ENCODE data around the gene CEP290. TPM values are rescaled to one million over a fixed set of nuclear protein-coding genes. Genes with fewer than 3 reads are reported as not detected.
A peak's percentile ranks its signal among the peaks of the same experiment; 100 is the strongest.

CEP290 gene
- total RNA-seq, 5 donors from 2014 or later (not counting 1 experiment from before 2014, with no cell fraction given): 18.5 to 22.6 (median 20.8) TPM

DNA sequence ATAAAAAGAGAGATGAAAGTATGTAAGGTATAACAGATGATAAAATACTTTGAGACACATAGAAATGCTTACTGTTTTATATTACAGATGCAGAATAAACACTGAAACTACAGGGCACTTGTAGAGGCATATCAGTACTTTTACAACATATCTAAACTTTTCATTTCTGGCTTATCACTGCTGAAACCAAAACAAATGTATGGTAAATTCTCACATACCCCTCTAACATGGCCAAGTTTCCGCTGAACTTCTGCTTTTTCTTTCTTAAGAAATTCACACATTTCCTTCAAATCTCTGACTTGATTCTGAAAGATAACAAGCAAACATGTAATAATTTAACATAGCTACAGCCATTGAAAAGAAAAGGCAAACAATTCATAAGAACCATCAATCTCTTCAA lies 79.4 kb downstream of the CEP290 start:
- Histone ChIP-seq H3K4me1 (ENCODE audit: control insufficient read depth in 1 of 2, extremely low read depth in 1 of 2, insufficient read depth in 2 of 2, low read length in 2 of 2) (no peaks in the 10 kb centered on the region), H3K4me3 (ENCODE audit: control insufficient read depth in 1 of 2, extremely low read depth in 1 of 2, low read length in 1 of 2) (no peak overlapping the region), H3K36me3 (ENCODE audit: control insufficient read depth in 2 of 2, extremely low read depth in 1 of 2, insufficient read depth in 1 of 2, low read length in 1 of 2) (peaks cover 2 to 21% of the 10 kb centered on the region in 2 donors), H3K27me3 (replicated peaks in 1 of 2; ENCODE audit: control insufficient read depth in 2 of 2, extremely low read depth in 1 of 2, insufficient read depth in 2 of 2, low read length in 1 of 2) (no peaks in the 10 kb centered on the region), H3K9me3 (no peaks in the 10 kb centered on the region), H3K27ac (ENCODE audit: low read length) (no peak overlapping the region)
- Mint-ChIP-seq H3K4me1 (peaks cover 0 to 6% (median 3%) of the 10 kb centered on the region in 3 donors), H3K36me3 (peaks cover 34% of the 10 kb centered on the region), H3K4me3 (no peak overlapping the region), H3K27ac (no peak overlapping the region), H3K9me3 (no peaks in the 10 kb centered on the region), H3K27me3 (no peaks in the 10 kb centered on the region)
- ATAC-seq (replicated peaks in 1 of 4) (no peak), DNase-seq (no peak)
- CTCF ChIA-PET: no interaction called here
- 80% methylated on average over 1 of the region's 1 CpG for WGBS (ENCODE audit: insufficient coverage)
- POLR2A ChIA-PET: no interaction called here

DNA sequence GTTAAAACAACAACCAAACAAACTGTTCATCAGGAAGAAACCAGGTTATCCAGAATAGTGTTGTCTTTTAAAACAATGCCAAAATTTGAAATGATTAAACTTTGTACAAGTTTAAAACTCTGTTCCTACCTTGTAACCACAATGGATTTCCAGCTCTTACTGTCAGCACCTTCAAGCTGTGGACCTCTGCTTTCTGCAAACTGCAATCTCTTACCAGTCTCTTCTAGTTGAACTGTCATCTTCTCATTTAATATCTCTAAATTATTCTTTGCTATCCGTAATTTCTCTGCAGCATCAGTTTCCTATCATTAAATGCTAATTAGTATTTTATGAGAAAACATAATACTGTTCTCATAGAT lies 83.2 kb downstream of the CEP290 start:
- no peak overlapping the region for H3K4me3 Mint-ChIP-seq
- POLR2A ChIA-PET: no interaction called here
- H3K27me3 Mint-ChIP-seq: no peaks in the 10 kb centered on the region
- peaks cover 43% of the 10 kb centered on the region for H3K36me3 Mint-ChIP-seq
- H3K36me3 ChIP-seq (ENCODE audit: control insufficient read depth in 2 of 2, extremely low read depth in 1 of 2, insufficient read depth in 1 of 2, low read length in 1 of 2): peaks cover 2 to 32% of the 10 kb centered on the region in 2 donors
- no peaks in the 10 kb centered on the region for H3K4me1 ChIP-seq (ENCODE audit: control insufficient read depth in 1 of 2, extremely low read depth in 1 of 2, insufficient read depth in 2 of 2, low read length in 2 of 2)
- no peak overlapping the region for H3K27ac Mint-ChIP-seq
- no CpG with 5 or more reads among the region's 1 CpG for WGBS (ENCODE audit: insufficient coverage)
- no peak overlapping the region for H3K4me3 ChIP-seq (ENCODE audit: control insufficient read depth in 1 of 2, extremely low read depth in 1 of 2, low read length in 1 of 2)
- CTCF ChIA-PET: no interaction called here
- no peaks in the 10 kb centered on the region for H3K9me3 Mint-ChIP-seq
- no peak overlapping the region for H3K27ac ChIP-seq (ENCODE audit: low read length)
- ATAC-seq (replicated peaks in 1 of 4): no peak
- no peak for DNase-seq
- H3K27me3 ChIP-seq (replicated peaks in 1 of 2; ENCODE audit: control insufficient read depth in 2 of 2, extremely low read depth in 1 of 2, insufficient read depth in 2 of 2, low read length in 1 of 2): no peaks in the 10 kb centered on the region
- H3K9me3 ChIP-seq: no peaks in the 10 kb centered on the region
- peaks cover 0 to 6% (median 3%) of the 10 kb centered on the region in 3 donors for H3K4me1 Mint-ChIP-seq

DNA sequence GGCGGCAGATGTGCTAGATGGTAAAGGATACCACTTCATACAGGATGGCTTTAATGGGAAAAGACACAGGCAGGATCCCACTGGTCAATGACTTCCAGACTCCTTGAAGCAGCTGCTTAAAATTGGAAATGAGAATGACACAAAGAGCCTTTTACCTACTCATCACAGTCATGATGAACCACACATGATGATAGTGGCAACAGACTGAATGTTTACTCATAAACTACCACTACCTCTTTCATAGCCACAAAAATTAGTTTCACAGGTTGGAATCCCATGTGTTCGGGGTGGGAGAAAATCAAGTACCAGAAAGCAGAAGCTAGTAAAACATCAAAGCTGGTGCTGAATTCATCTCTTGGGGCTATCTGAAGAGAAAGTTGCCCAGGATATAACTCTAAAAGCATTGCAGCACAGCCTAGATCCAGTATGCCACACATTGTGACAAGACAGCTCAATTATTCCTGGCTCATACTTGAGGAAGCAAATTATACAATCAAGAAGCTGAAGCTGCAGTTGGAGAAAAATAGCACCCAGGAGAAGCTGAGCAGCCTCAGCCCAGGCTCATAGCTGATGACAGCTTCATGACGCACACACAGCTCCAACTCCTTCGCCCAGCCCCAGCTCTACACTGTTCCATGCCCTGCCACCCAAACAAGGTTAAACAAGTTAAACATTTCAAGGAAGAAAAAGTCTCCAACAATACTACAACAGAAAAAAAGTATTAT lies 83.7 kb downstream of the CEP290 start:
- peaks cover 39% of the 10 kb centered on the region for H3K36me3 Mint-ChIP-seq
- CTCF ChIA-PET: no interaction called here
- 95% methylated on average over 4 of the region's 4 CpGs for WGBS (ENCODE audit: insufficient coverage)

DNA sequence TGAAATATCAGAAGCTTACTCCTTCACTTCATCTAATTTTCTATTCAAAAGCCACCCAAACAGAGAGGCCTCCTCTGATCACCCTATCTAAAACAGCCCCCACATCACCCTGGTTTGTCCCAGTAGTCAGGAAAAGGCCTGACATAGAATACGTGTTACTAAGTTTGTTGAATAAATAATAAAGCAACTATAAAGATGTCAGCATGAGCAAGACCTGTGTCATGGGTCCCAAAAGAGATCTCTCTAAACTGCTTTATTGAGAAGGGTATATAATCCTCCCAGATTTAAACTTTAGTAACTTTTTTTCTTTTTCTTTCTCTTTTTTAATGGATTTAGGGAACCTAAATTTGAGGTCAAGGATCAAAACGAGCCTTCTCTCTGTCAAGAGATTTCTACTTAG lies 85.3 kb downstream of the CEP290 start:
- DNase-seq: no peak
- no CpG with 5 or more reads among the region's 2 CpGs for WGBS (ENCODE audit: insufficient coverage)
- ChIA-PET POLR2A (no interaction called here), CTCF (no interaction called here)
- H3K9me3 ChIP-seq: no peaks in the 10 kb centered on the region
- no peaks in the 10 kb centered on the region for H3K4me1 ChIP-seq (ENCODE audit: control insufficient read depth in 1 of 2, extremely low read depth in 1 of 2, insufficient read depth in 2 of 2, low read length in 2 of 2)
- H3K4me3 ChIP-seq (ENCODE audit: control insufficient read depth in 1 of 2, extremely low read depth in 1 of 2, low read length in 1 of 2): no peak overlapping the region
- Mint-ChIP-seq H3K9me3 (no peaks in the 10 kb centered on the region), H3K4me3 (no peak overlapping the region), H3K27ac (peak overlapping the region in 1 of 2 donors; percentile 40), H3K27me3 (no peaks in the 10 kb centered on the region), H3K4me1 (no peaks in the 10 kb centered on the region), H3K36me3 (peaks cover 37% of the 10 kb centered on the region)
- no peak for ATAC-seq (replicated peaks in 1 of 4)
- H3K27me3 ChIP-seq (replicated peaks in 1 of 2; ENCODE audit: control insufficient read depth in 2 of 2, extremely low read depth in 1 of 2, insufficient read depth in 2 of 2, low read length in 1 of 2): no peaks in the 10 kb centered on the region
- peaks cover 2 to 40% of the 10 kb centered on the region in 2 donors for H3K36me3 ChIP-seq (ENCODE audit: control insufficient read depth in 2 of 2, extremely low read depth in 1 of 2, insufficient read depth in 1 of 2, low read length in 1 of 2)
- no peak overlapping the region for H3K27ac ChIP-seq (ENCODE audit: low read length)

More for the DNA sequence above, 83.7 kb downstream of the CEP290 start:
- no peak overlapping the region for H3K4me3 ChIP-seq (ENCODE audit: control insufficient read depth in 1 of 2, extremely low read depth in 1 of 2, low read length in 1 of 2)
- H3K27me3 ChIP-seq (replicated peaks in 1 of 2; ENCODE audit: control insufficient read depth in 2 of 2, extremely low read depth in 1 of 2, insufficient read depth in 2 of 2, low read length in 1 of 2): no peaks in the 10 kb centered on the region
- Mint-ChIP-seq H3K4me1 (peaks cover 0 to 2% (median 0%) of the 10 kb centered on the region in 3 donors), H3K27me3 (no peaks in the 10 kb centered on the region), H3K9me3 (no peaks in the 10 kb centered on the region), H3K4me3 (no peak overlapping the region), H3K27ac (no peak overlapping the region)
- DNase-seq (no peak), ATAC-seq (replicated peaks in 1 of 4) (peak in 1 of 4 experiments; percentile 27)
- POLR2A ChIA-PET: no interaction called here
- no peaks in the 10 kb centered on the region for H3K4me1 ChIP-seq (ENCODE audit: control insufficient read depth in 1 of 2, extremely low read depth in 1 of 2, insufficient read depth in 2 of 2, low read length in 2 of 2)
- H3K9me3 ChIP-seq: no peaks in the 10 kb centered on the region
- no peak overlapping the region for H3K27ac ChIP-seq (ENCODE audit: low read length)
- H3K36me3 ChIP-seq (ENCODE audit: control insufficient read depth in 2 of 2, extremely low read depth in 1 of 2, insufficient read depth in 1 of 2, low read length in 1 of 2): peaks cover 2 to 33% of the 10 kb centered on the region in 2 donors

DNA sequence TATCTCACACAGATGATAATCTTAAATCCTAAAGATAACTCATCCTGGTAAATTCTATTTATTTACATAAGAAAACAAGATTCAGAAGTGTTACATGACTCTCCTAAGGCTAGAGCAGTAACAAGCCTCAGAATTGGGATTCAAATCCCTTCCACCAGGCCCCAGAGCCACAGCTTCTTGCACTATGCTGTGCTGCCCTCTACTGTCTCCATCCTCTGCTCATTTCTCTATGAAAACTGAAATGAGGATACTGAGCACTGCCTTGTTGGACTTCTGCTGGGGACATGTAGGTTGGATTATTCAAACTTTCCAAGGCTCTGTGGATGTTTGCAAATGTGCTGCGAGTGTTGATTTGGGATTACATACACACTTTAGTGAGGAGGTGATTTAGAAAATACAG lies 89.2 kb downstream of the CEP290 start:
- whole genome bisulfite sequencing (ENCODE audit: insufficient coverage): no CpG with 5 or more reads among the region's 1 CpG
- Histone ChIP-seq H3K36me3 (ENCODE audit: control insufficient read depth in 2 of 2, extremely low read depth in 1 of 2, insufficient read depth in 1 of 2, low read length in 1 of 2) (peaks cover 0 to 51% of the 10 kb centered on the region in 2 donors), H3K4me3 (ENCODE audit: control insufficient read depth in 1 of 2, extremely low read depth in 1 of 2, low read length in 1 of 2) (no peak overlapping the region), H3K27ac (ENCODE audit: low read length) (no peak overlapping the region), H3K9me3 (no peaks in the 10 kb centered on the region), H3K4me1 (ENCODE audit: control insufficient read depth in 1 of 2, extremely low read depth in 1 of 2, insufficient read depth in 2 of 2, low read length in 2 of 2) (no peaks in the 10 kb centered on the region), H3K27me3 (replicated peaks in 1 of 2; ENCODE audit: control insufficient read depth in 2 of 2, extremely low read depth in 1 of 2, insufficient read depth in 2 of 2, low read length in 1 of 2) (no peaks in the 10 kb centered on the region)
- DNase-seq: peak in 1 of 35 experiments; percentile 26
- ATAC-seq (replicated peaks in 1 of 4): no peak
- CTCF ChIA-PET: no interaction called here
- peak overlapping the region in 1 of 2 donors; percentile 68 for H3K27ac Mint-ChIP-seq
- H3K4me1 Mint-ChIP-seq: no peaks in the 10 kb centered on the region
- no peak overlapping the region for H3K4me3 Mint-ChIP-seq
- POLR2A ChIA-PET: no interaction called here
- no peaks in the 10 kb centered on the region for H3K27me3 Mint-ChIP-seq
- peaks cover 32% of the 10 kb centered on the region for H3K36me3 Mint-ChIP-seq
- no peaks in the 10 kb centered on the region for H3K9me3 Mint-ChIP-seq

DNA sequence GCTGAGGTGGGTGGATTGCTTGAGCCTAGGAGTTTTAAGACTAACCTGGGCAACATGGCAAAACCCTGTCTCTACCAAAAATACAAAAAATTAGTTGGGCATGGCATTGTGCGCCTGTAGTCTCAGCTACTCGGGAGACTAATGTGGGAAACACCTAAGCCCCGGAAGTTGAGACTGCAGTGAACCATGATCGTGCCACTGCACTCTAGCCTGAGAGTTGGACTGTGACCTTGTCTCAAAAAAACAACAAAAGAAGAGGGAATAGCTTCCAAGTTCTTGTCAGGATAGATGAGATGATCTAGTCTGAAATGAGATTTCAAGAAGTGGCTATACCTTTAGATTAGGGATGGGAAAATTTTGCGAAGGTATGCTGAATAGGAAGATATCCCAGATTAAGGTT lies 97.9 kb downstream of the CEP290 start:
- H3K27me3 Mint-ChIP-seq: no peaks in the 10 kb centered on the region
- H3K9me3 ChIP-seq: no peaks in the 10 kb centered on the region
- DNase-seq (no peak), ATAC-seq (replicated peaks in 1 of 4) (no peak)
- 90% methylated on average over 3 of the region's 5 CpGs for WGBS (ENCODE audit: insufficient coverage)
- H3K36me3 Mint-ChIP-seq: peaks cover 45% of the 10 kb centered on the region
- H3K27ac Mint-ChIP-seq: no peak overlapping the region
- H3K4me3 Mint-ChIP-seq: no peak overlapping the region
- POLR2A ChIA-PET: interaction anchor here in 1 of 2 donors (0.6 kb wide), 1 partner anchor 1134 kb away, joined by 3 read pairs; no protein-coding TSS in a partner anchor
- CTCF ChIA-PET: no interaction called here
- no peaks in the 10 kb centered on the region for H3K27me3 ChIP-seq (replicated peaks in 1 of 2; ENCODE audit: control insufficient read depth in 2 of 2, extremely low read depth in 1 of 2, insufficient read depth in 2 of 2, low read length in 1 of 2)
- peaks cover 10 to 31% (median 22%) of the 10 kb centered on the region in 3 donors for H3K4me1 Mint-ChIP-seq
- H3K36me3 ChIP-seq (ENCODE audit: control insufficient read depth in 2 of 2, extremely low read depth in 1 of 2, insufficient read depth in 1 of 2, low read length in 1 of 2): peaks cover 0 to 43% of the 10 kb centered on the region in 2 donors
- no peaks in the 10 kb centered on the region for H3K4me1 ChIP-seq (ENCODE audit: control insufficient read depth in 1 of 2, extremely low read depth in 1 of 2, insufficient read depth in 2 of 2, low read length in 2 of 2)
- no peak overlapping the region for H3K27ac ChIP-seq (ENCODE audit: low read length)
- no peaks in the 10 kb centered on the region for H3K9me3 Mint-ChIP-seq
- no peak overlapping the region for H3K4me3 ChIP-seq (ENCODE audit: control insufficient read depth in 1 of 2, extremely low read depth in 1 of 2, low read length in 1 of 2)

All from T-cell (primary cell).